ENCODE data around the gene SCGB2A2. TPM values are rescaled to one million over a fixed set of nuclear protein-coding genes. Genes with fewer than 3 reads are reported as not detected.
A peak's percentile ranks its signal among the peaks of the same experiment; 100 is the strongest.

The SCGB2A2 gene
- not detected for total RNA-seq

DNA sequence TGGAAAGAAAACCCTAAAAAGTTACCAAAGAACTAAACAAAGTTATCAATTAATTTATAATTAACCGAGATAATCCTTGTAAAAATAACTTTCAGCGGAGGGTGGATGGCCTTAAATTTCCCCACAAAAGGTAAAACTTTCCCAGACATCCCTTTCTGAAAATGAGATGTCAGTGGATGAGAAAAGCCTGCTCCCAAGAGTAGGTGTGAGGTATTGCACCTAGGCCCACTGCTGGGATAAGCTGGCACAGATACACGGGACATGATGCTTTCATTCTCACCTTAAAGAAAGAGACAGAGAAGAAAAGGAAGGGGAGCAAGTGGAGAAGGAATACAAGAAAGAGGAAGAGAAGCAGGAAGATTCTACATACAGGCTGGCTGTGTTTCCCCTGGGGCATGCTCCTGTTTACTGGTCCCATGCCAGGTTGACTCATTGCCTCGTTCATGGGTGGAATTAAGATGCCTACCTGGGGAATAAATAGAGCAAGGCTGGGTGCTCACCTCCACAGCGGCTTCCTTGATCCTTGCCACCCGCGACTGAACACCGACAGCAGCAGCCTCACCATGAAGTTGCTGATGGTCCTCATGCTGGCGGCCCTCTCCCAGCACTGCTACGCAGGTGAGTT is at the start of gene SCGB2A2:
SCGB2A2 (plus strand) TSS at position 505 of the 625 bp plus-strand sequence; CDS start at position 564, 59 bp downstream.
- POLR2A ChIA-PET = no interaction called here
- H3K36me3 Mint-ChIP-seq = no peaks in the 10 kb centered on the region
- ATAC-seq (ENCODE audit: low read depth) (no peak), DNase-seq (no peak)
- no peaks in the 10 kb centered on the region for H3K9me3 Mint-ChIP-seq
- no peak within 1 kb of the TSS for H3K4me3 Mint-ChIP-seq
- no peak within 1 kb of the TSS for H3K27ac Mint-ChIP-seq
- H3K4me1 Mint-ChIP-seq = no peaks in the 10 kb centered on the region
- H3K27me3 Mint-ChIP-seq = peaks cover 13% of the 10 kb centered on the region

DNA sequence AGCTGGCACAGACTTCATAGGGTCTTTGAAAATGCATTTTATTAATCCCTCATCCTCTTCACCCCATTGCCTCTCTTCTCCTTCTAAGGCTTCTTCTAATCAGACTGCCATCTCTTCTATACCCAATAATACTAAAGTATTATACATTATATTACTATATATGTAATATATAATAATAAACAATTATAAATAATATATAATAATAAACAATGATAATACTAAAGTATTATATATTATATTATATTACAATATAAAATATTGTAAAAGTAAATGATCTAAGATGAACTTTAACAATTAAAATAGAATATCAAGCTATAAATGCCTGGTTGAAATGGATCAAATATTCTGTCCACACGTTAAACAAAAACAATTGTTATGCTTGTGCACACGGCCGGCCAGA is 48.5 kb upstream of the SCGB2A2 start:
- Mint-ChIP-seq H3K4me3 (no peak overlapping the region), H3K27me3 (peaks cover 11% of the 10 kb centered on the region), H3K9me3 (peaks cover 19% of the 10 kb centered on the region), H3K27ac (no peak overlapping the region), H3K36me3 (peaks cover 4% of the 10 kb centered on the region), H3K4me1 (no peaks in the 10 kb centered on the region)
- no peak for ATAC-seq (ENCODE audit: low read depth)
- no peak for DNase-seq
- POLR2A ChIA-PET = no interaction called here

DNA sequence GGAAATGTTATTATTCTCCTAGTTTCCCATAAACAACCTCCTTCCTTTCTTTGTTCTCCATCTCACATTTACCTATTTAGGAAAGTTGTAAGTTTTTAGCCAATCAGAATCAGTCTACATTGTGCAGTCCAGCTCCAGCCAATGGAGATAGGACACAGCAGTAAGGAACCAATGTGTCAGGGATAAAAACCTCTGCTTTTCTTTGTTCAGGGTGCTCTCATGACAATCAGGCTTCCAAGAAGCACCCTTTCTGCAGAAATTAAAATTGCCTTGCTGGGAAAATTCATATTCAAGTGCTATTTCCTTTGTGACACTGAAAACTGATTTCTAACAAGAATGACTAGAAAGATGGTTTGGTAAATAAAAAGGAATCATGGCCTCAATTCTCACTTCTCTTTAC is 46.9 kb upstream of the SCGB2A2 start:
- Mint-ChIP-seq H3K4me1 (no peaks in the 10 kb centered on the region), H3K9me3 (peaks cover 19% of the 10 kb centered on the region), H3K4me3 (no peak overlapping the region), H3K27me3 (peaks cover 5% of the 10 kb centered on the region), H3K27ac (no peak overlapping the region), H3K36me3 (peaks cover 4% of the 10 kb centered on the region)
- DNase-seq (no peak), ATAC-seq (ENCODE audit: low read depth) (no peak)
- POLR2A ChIA-PET = no interaction called here

DNA sequence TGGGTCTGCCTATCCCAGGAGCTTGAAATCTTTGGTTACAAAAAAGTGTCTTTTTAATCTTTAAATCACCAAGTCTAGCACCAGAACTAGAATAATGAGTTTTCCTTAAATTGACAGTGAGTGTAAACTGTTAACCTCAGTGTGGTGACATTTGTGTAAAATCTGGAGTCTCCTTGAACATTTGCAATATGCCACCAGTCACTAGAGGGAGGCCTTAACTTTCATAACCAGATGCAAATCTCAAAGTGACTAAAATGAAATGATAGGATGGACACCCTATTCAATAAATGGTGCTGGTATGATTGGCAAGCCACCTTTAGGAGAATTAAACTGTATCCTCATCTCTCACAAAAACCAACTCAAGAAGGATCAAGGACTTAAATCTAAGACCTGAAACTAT is 36.2 kb upstream of the SCGB2A2 start:
- H3K9me3 Mint-ChIP-seq = no peaks in the 10 kb centered on the region
- H3K4me1 Mint-ChIP-seq = no peaks in the 10 kb centered on the region
- no peaks in the 10 kb centered on the region for H3K36me3 Mint-ChIP-seq
- POLR2A ChIA-PET = no interaction called here
- no peak overlapping the region for H3K4me3 Mint-ChIP-seq
- no peak overlapping the region for H3K27ac Mint-ChIP-seq
- ATAC-seq (ENCODE audit: low read depth) (no peak), DNase-seq (no peak)
- H3K27me3 Mint-ChIP-seq = peaks cover 25% of the 10 kb centered on the region

DNA sequence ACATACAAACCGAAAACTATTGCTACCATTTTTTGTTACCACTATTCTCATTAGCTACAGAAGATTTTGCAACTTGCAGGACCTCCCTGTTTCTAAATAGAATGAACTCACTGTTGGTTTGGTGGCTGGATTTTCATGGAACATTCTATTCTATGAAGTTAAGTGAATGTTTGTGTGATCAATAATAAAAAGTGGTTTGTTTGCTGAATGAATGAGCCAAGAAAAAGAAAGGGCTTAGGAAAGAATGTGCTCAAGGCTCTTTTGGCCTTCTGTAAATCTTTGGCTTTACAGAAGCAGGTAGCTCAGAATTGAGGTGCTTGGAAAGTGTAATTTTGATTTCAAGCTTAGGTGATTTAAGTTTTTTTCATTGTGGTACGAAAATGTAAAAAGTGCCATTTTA is 33.8 kb upstream of the SCGB2A2 start:
- POLR2A ChIA-PET = no interaction called here

DNA sequence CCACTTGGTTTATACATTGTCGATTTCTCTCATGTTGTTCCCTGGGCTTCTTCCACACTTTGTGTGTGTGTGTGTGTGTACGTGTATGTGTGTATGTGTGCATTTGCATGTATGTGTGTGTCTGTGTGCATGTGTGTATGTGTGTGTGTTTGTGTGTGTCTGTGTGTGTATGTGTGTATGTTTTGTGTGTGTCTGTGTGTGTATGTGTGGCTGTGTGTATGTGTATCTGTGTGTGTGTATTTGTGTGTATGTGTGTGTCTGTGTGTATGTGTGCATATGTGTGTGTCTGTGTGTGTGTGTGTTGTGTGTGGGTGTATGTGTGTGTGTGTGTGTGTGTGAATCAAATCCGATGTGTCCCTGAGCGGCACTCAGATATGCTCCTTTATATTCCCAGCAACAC is 32.5 kb upstream of the SCGB2A2 start:
- no peak overlapping the region for H3K27ac Mint-ChIP-seq
- H3K4me3 Mint-ChIP-seq = no peak overlapping the region
- peaks cover 31% of the 10 kb centered on the region for H3K27me3 Mint-ChIP-seq
- no peaks in the 10 kb centered on the region for H3K36me3 Mint-ChIP-seq
- DNase-seq = no peak
- H3K9me3 Mint-ChIP-seq = no peaks in the 10 kb centered on the region
- no peak for ATAC-seq (ENCODE audit: low read depth)
- POLR2A ChIA-PET = no interaction called here
- no peaks in the 10 kb centered on the region for H3K4me1 Mint-ChIP-seq

More for the DNA sequence above, 33.8 kb upstream of the SCGB2A2 start:
- Mint-ChIP-seq H3K36me3 (no peaks in the 10 kb centered on the region), H3K4me1 (no peaks in the 10 kb centered on the region), H3K4me3 (no peak overlapping the region), H3K27me3 (peaks cover 31% of the 10 kb centered on the region), H3K9me3 (no peaks in the 10 kb centered on the region), H3K27ac (no peak overlapping the region)
- DNase-seq (no peak), ATAC-seq (ENCODE audit: low read depth) (no peak)

DNA sequence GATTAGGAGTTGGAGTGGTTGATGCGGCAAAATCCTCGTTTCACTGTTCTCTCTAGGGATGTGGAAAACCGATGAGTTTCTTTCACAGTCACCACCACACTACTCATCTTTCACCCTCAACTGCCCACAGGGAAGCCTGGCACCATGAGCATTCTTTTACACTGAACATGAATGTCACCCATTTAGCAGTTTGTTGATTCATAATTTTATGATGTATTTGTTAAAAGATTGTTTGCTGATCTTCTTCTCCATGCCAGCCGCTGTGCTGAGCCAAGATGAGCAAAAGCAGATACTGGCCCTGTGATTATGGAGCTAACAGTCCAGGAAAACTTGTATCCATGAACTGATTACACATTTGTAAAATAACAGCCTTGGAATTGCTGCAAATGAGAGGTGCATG is 31.8 kb upstream of the SCGB2A2 start:
- POLR2A ChIA-PET = no interaction called here
- Mint-ChIP-seq H3K27me3 (peaks cover 32% of the 10 kb centered on the region), H3K9me3 (no peaks in the 10 kb centered on the region), H3K36me3 (no peaks in the 10 kb centered on the region), H3K4me3 (no peak overlapping the region), H3K4me1 (no peaks in the 10 kb centered on the region), H3K27ac (no peak overlapping the region)
- ATAC-seq (ENCODE audit: low read depth) = no peak
- no peak for DNase-seq

DNA sequence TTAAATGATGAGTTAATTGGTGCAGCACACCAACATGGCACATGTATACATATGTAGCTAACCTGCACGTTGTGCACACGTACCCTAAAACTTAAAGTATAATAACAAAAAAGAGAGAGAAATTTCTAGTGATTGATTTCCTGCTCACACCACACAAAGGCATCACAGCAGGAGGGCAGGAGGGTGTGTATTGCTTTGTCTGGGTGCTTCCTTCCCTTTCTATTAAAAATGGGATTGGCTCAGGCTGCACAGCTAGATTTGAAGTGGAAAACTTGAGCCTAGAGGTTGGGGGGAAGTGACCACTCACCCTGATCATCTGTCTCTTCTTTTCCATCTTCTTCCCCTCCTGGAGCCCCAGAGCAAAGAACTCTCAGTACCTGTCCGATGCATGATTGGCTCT is 28.9 kb upstream of the SCGB2A2 start:
- H3K27me3 Mint-ChIP-seq = peaks cover 16% of the 10 kb centered on the region
- no peaks in the 10 kb centered on the region for H3K4me1 Mint-ChIP-seq
- H3K9me3 Mint-ChIP-seq = no peaks in the 10 kb centered on the region
- POLR2A ChIA-PET = no interaction called here
- no peak overlapping the region for H3K27ac Mint-ChIP-seq
- ATAC-seq (ENCODE audit: low read depth) = no peak
- DNase-seq = no peak
- H3K4me3 Mint-ChIP-seq = no peak overlapping the region
- no peaks in the 10 kb centered on the region for H3K36me3 Mint-ChIP-seq

DNA sequence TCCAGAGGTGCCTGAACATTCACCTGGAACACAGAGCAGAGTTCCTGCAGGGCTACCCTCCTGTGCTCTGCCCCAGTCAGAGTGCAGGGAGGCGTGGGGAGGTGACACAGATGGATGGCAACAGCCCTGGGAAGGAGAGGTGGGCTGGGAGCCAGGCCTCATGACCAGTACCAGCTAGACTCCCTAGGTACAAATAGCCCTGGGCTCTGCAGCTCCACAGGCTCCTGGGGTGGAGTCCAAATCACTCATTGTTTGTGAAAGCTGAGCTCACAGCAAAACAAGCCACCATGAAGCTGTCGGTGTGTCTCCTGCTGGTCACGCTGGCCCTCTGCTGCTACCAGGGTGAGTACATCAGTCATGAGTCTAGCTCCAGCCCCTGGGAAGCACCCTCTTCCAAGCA is 27.9 kb upstream of the SCGB2A2 start, which contains the start of gene SCGB1D2:
SCGB1D2 (plus strand) TSS at position 219 of the 400 bp plus-strand sequence; CDS start at position 288, 69 bp downstream.
- ATAC-seq (ENCODE audit: low read depth) (no peak), DNase-seq (no peak)
- H3K9me3 Mint-ChIP-seq = no peaks in the 10 kb centered on the region
- no peak within 1 kb of the TSS for H3K4me3 Mint-ChIP-seq
- POLR2A ChIA-PET = no interaction called here
- H3K4me1 Mint-ChIP-seq = no peaks in the 10 kb centered on the region
- no peaks in the 10 kb centered on the region for H3K36me3 Mint-ChIP-seq
- H3K27me3 Mint-ChIP-seq = peaks cover 20% of the 10 kb centered on the region
- no peak within 1 kb of the TSS for H3K27ac Mint-ChIP-seq

DNA sequence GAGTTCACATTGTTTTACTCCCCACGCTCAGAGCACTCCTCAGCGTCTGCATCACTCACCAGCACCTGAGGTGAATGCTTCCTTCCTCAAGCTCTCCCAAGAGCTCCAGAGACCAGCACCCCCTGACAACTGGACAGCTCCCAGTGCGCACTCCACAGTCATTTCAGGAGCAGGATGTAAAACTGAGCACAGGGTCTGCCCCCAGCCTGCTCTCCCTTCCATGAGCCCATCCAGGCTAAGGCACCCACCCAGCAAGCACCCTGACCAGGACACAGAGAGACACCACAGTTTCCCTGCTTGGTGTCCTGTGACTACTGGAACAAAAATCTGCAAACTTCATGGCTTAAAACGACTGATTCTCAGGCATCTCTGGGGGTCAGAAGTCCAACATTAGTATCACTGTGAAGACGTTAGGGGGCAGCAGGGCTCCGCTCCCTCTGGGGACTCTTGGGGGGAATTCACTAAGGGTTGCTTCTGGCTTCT is 24.6 kb upstream of the SCGB2A2 start:
- ATAC-seq (ENCODE audit: low read depth) (no peak), DNase-seq (peak; percentile 38)
- POLR2A ChIA-PET = no interaction called here
- Mint-ChIP-seq H3K4me1 (no peaks in the 10 kb centered on the region), H3K9me3 (peaks cover 5% of the 10 kb centered on the region), H3K27me3 (peaks cover 18% of the 10 kb centered on the region), H3K4me3 (no peak overlapping the region), H3K27ac (no peak overlapping the region), H3K36me3 (no peaks in the 10 kb centered on the region)

DNA sequence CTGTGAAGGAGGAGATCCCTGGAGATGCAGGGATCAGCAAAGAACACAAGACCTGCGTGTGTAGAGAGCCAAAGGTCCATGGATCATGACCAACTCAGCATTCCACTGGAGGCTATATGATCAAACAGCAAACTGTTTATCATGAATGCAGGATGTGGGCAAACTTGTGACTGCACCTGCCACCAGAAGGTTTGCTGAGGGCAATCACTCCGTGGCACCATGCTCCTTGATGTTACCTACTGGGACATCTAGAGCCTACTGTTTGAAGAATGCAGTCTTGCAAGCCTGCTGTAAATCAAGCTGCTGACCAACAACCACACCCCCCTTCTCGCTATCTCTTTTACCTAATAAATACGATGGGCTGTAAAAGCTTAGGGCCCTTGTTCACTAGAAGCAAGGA is 18.3 kb upstream of the SCGB2A2 start:
- Mint-ChIP-seq H3K4me3 (no peak overlapping the region), H3K27me3 (peaks cover 11% of the 10 kb centered on the region), H3K36me3 (no peaks in the 10 kb centered on the region), H3K27ac (no peak overlapping the region), H3K4me1 (no peaks in the 10 kb centered on the region), H3K9me3 (peaks cover 22% of the 10 kb centered on the region)
- ATAC-seq (ENCODE audit: low read depth) = no peak
- DNase-seq = no peak
- POLR2A ChIA-PET = no interaction called here

DNA sequence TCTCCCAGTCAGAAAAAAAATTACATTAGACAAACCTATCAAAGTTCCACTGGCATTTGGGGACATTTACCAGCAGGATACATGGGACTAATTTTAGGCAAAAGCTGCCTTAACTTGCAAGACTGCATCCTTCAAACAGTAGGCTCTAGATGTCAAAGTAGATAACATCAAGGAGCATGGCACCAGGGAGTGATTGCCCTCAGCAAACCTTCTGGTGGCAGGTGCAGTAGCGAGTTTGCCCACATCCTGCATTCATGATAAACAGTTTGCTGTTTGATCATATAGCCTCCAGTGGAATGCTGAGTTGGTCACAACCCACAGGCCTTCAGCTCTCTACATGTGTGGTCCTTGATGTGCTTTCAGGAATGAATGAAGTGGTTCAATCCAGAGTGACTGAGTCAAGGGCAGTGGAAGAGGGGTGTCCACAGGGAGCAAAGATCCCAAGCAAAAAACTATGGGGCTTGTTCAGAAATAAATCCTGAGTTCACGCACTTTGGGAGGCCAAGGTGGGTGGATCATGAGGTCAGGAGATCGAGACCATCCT is 15.9 kb upstream of the SCGB2A2 start:
- H3K4me3 Mint-ChIP-seq = no peak overlapping the region
- POLR2A ChIA-PET = no interaction called here

DNA sequence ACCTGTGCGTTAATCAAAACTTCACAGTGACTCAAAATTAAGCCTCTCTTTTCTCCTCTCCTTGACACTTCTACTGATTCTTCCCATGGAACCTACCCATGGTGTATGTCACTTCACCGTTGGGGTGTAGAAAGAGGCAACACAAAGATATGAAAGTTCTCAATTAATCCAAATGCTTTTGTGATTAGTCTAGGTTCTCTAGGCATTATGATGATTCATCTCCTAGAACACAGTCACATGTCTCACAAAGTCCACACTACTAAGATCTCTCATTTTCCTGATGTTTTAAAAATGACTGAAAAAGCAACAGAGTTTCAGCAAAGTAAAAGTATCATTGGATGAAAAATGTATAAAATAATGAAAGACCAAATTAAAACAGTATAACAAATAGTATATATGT is 13.7 kb upstream of the SCGB2A2 start:
- no peak overlapping the region for H3K4me3 Mint-ChIP-seq
- DNase-seq = no peak
- peaks cover 10% of the 10 kb centered on the region for H3K9me3 Mint-ChIP-seq
- H3K27ac Mint-ChIP-seq = no peak overlapping the region
- no peak for ATAC-seq (ENCODE audit: low read depth)
- peaks cover 14% of the 10 kb centered on the region for H3K27me3 Mint-ChIP-seq
- no peaks in the 10 kb centered on the region for H3K4me1 Mint-ChIP-seq
- POLR2A ChIA-PET = no interaction called here
- H3K36me3 Mint-ChIP-seq = no peaks in the 10 kb centered on the region

More for the DNA sequence above, 15.9 kb upstream of the SCGB2A2 start:
- no peak overlapping the region for H3K27ac Mint-ChIP-seq
- ATAC-seq (ENCODE audit: low read depth) (no peak), DNase-seq (no peak)
- no peaks in the 10 kb centered on the region for H3K36me3 Mint-ChIP-seq
- peaks cover 22% of the 10 kb centered on the region for H3K9me3 Mint-ChIP-seq
- H3K4me1 Mint-ChIP-seq = no peaks in the 10 kb centered on the region
- H3K27me3 Mint-ChIP-seq = peaks cover 14% of the 10 kb centered on the region

DNA sequence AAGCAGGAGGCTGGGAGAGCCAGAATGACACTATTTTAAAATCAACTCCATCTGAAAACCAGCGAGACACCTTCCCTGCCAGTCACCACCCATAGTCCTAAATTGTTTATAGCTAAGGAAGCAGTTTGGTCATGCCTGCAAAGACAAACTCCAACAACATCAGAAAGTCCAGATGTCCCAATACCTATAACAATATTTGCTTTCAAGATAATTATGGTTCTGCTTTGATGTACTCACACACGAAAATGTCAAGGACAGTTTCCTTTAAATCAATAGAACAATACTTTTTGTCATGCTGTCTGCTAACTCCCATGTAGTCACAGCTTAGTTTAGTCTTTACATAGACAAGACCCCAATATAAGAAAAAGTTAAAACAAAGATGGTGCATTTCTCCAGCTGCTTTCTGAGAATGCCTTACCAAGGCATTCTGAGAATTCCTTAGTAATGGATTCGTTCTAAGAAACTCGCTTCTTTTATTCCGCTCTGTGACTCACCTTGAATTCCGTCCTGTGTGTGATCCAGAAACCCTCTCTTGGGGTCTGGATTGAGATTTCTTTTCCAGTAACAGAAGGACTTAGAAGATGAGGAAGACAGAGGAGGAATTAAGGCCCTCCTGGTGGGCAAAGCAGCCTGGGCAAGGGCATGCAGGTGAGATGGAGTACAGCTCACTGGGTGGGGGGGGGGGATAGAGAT is 9.6 kb upstream of the SCGB2A2 start:
- POLR2A ChIA-PET = no interaction called here
- Mint-ChIP-seq H3K4me1 (peaks cover 2% of the 10 kb centered on the region), H3K9me3 (peaks cover 2% of the 10 kb centered on the region), H3K27ac (no peak overlapping the region), H3K4me3 (no peak overlapping the region), H3K27me3 (peaks cover 23% of the 10 kb centered on the region), H3K36me3 (peaks cover 2% of the 10 kb centered on the region)
- ATAC-seq (ENCODE audit: low read depth) (no peak), DNase-seq (no peak)

All from activated naive CD8-positive, alpha-beta T cell treated with anti-CD3 and anti-CD28 coated beads, Interleukin-2, amount 10 ng/mL, durations not matched to agents 7 days and 5 days (primary cell).